ENCODE results near the gene HEATR5B. TPM values are rescaled to one million over a fixed set of nuclear protein-coding genes. Genes with fewer than 3 reads are reported as not detected.

Gene HEATR5B
- total and polyA plus RNA-seq, 9 of the 15 experiments (the other 6 are each of a cell fraction or from before 2014, with no cell fraction given) = 4.2 to 21.7 (median 12.2) TPM

GRCh38 chr2:36966370-36967235, 117.6 kb downstream of the HEATR5B start, which contains the start of gene STRN (continued):
- TF ChIP-seq, protein P1, sequence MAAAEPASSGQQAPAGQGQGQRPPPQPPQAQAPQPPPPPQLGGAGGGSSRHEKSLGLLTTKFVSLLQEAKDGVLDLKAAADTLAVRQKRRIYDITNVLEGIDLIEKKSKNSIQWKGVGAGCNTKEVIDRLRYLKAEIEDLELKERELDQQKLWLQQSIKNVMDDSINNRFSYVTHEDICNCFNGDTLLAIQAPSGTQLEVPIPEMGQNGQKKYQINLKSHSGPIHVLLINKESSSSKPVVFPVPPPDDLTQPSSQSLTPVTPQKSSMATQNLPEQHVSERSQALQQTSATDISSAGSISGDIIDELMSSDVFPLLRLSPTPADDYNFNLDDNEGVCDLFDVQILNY (CRISPR knock-in tag; IDR thresholded peaks at IDR 0.05) = no peak
- TF ChIP-seq MYNN (IDR thresholded peaks at IDR 0.05) = 0 out of 2 replicates have a peak, but pooled peaks have one; percentile 45
- TF ChIP-seq MYNN (CRISPR knock-in tag; IDR thresholded peaks at IDR 0.05) = no peak
- no peak for TF ChIP-seq KLF6 (CRISPR knock-in tag; IDR thresholded peaks at IDR 0.05; ENCODE audit: borderline replicate concordance)
- TF ChIP-seq NFXL1 (CRISPR knock-in tag; IDR thresholded peaks at IDR 0.05) = 0 out of 2 replicates have a peak, but pooled peaks have one; percentile 43
- no peak for TF ChIP-seq RBM17 (IDR thresholded peaks at IDR 0.05; ENCODE audit: borderline replicate concordance, low read depth, low read length)
- no peak for TF ChIP-seq ZNF518B (CRISPR knock-in tag; IDR thresholded peaks at IDR 0.05)
- TF ChIP-seq POLR3A (IDR thresholded peaks at IDR 0.05; ENCODE audit: borderline replicate concordance, extremely low read depth, insufficient read depth, insufficient read length) = no peak
- peak in 1 of 2 experiments; percentile 64; a peak in 1 of 4 replicates for TF ChIP-seq KDM4B (IDR thresholded peaks at IDR 0.05; ENCODE audit: borderline replicate concordance in 2 of 2, low read depth in 1 of 2)
- no peak for TF ChIP-seq ZNF311 (CRISPR knock-in tag; IDR thresholded peaks at IDR 0.05)
- TF ChIP-seq MEF2D (tag; conservative IDR thresholded peaks at IDR 0.05; ENCODE audit: low read depth) = no peak
- TF ChIP-seq POLR2H (tag; IDR thresholded peaks at IDR 0.05; ENCODE audit: low read depth) = peak; percentile 74
- TF ChIP-seq ZNF583 (CRISPR knock-in tag; IDR thresholded peaks at IDR 0.05) = no peak
- no peak for TF ChIP-seq GTF2A2 (tag; IDR thresholded peaks at IDR 0.05)
- TF ChIP-seq, protein P2, sequence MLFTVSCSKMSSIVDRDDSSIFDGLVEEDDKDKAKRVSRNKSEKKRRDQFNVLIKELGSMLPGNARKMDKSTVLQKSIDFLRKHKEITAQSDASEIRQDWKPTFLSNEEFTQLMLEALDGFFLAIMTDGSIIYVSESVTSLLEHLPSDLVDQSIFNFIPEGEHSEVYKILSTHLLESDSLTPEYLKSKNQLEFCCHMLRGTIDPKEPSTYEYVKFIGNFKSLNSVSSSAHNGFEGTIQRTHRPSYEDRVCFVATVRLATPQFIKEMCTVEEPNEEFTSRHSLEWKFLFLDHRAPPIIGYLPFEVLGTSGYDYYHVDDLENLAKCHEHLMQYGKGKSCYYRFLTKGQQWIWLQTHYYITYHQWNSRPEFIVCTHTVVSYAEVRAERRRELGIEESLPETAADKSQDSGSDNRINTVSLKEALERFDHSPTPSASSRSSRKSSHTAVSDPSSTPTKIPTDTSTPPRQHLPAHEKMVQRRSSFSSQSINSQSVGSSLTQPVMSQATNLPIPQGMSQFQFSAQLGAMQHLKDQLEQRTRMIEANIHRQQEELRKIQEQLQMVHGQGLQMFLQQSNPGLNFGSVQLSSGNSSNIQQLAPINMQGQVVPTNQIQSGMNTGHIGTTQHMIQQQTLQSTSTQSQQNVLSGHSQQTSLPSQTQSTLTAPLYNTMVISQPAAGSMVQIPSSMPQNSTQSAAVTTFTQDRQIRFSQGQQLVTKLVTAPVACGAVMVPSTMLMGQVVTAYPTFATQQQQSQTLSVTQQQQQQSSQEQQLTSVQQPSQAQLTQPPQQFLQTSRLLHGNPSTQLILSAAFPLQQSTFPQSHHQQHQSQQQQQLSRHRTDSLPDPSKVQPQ (CRISPR knock-in tag; IDR thresholded peaks at IDR 0.05; ENCODE audit: borderline replicate concordance) = no peak
- 0 out of 2 replicates have a peak, but pooled peaks have one; percentile 20 for TF ChIP-seq TCF3 (CRISPR knock-in tag; IDR thresholded peaks at IDR 0.05)
- TF ChIP-seq ZNF512 (tag; IDR thresholded peaks at IDR 0.05) = no peak
- no peak for TF ChIP-seq TCF7 (IDR thresholded peaks at IDR 0.05; ENCODE audit: borderline replicate concordance)
- no peak for TF ChIP-seq U2AF1 (optimal IDR thresholded peaks at IDR 0.05; ENCODE audit: low read depth, low read length)
